OCI-LY7 (cell line): ENCODE measurements around the gene SUFU. TPM values are rescaled to one million over a fixed set of nuclear protein-coding genes. Genes with fewer than 3 reads are reported as not detected.

Experiments used
- BruUV-seq: library from RNA; stranded (reverse); fragments of 400-500 nt; replicated peaks from 2 replicates; lab custom pipeline; 2021; lab: Mats Ljungman, UMichigan
- CTCF ChIA-PET: fragments of 300-600 bp; sonication (Branson Sonifier 250); formaldehyde crosslinking; loops from one replicate; lab custom pipeline; 2022; ENCODE audit warnings: antibody characterized with exemption; ENCODE audit not compliant: unreplicated experiment; lab: Charles Lee
- POLR2A ChIA-PET: fragments of 300-600 bp; sonication (Branson Sonifier 250); formaldehyde crosslinking; loops from one replicate; lab custom pipeline; 2022; ENCODE audit warnings: antibody characterized with exemption; lab: Charles Lee
- DNase-seq: peaks from one replicate; pipeline ENCODE4 v3.0.0-alpha.2; 2015; ENCODE audit warnings: low spot score
- H2AFZ ChIP-seq: fragments of 200-600 bp; sonication (generic), shearing (Covaris generic); 2 replicates; pipeline ENCODE4 v1.6.1; 2014; ENCODE audit warnings: mild to moderate bottlenecking, antibody characterized with exemption, low read length, moderate library complexity
- H3K27ac ChIP-seq: fragments of 200-600 bp; sonication (generic); 2 replicates; pipeline ENCODE4 v1.5.1; 2014; ENCODE audit warnings: mixed run types, low read depth, mild to moderate bottlenecking, moderate library complexity, low read length, inconsistent platforms; ENCODE audit not compliant: poor library complexity, severe bottlenecking
- H3K36me3 ChIP-seq: fragments of 200-600 bp; sonication (generic); 2 replicates; pipeline ENCODE4 v1.6.1; 2014; ENCODE audit warnings: mild to moderate bottlenecking, antibody characterized with exemption, low read length, moderate library complexity, mixed read lengths; ENCODE audit not compliant: insufficient read depth
- H3K4me1 ChIP-seq: fragments of 200-600 bp; sonication (generic); 2 replicates; pipeline ENCODE4 v1.5.1; 2014; ENCODE audit warnings: mild to moderate bottlenecking, low read length; ENCODE audit not compliant: insufficient read depth, poor library complexity, severe bottlenecking
- H3K4me2 ChIP-seq: fragments of 200-600 bp; sonication (generic); 2 replicates; pipeline ENCODE4 v1.6.1; 2014; ENCODE audit warnings: mild to moderate bottlenecking, low read length
- H3K4me3 ChIP-seq: fragments of 200-600 bp; sonication (generic); 2 replicates; pipeline ENCODE4 v1.5.1; 2014; ENCODE audit warnings: mild to moderate bottlenecking, low read depth, low read length; ENCODE audit not compliant: poor library complexity, severe bottlenecking
- H3K79me2 ChIP-seq: fragments of 200-600 bp; sonication (generic); 2 replicates; pipeline ENCODE4 v1.6.1; 2016; ENCODE audit warnings: low read depth, mild to moderate bottlenecking, low read length, moderate library complexity, mixed read lengths; ENCODE audit not compliant: insufficient read depth
- H3K9me2 ChIP-seq: fragments of 200-600 bp; sonication (generic); 2 replicates; pipeline ENCODE4 v1.6.1; 2016; ENCODE audit warnings: mild to moderate bottlenecking, low read length, mixed read lengths; ENCODE audit not compliant: insufficient read depth
- H3K9me3 ChIP-seq: fragments of 200-600 bp; sonication (generic); 2 replicates; pipeline ENCODE4 v1.6.1; 2014; ENCODE audit warnings: mild to moderate bottlenecking, mixed run types, low read length, mixed read lengths
- H4K20me1 ChIP-seq: fragments of 200-600 bp; sonication (generic); 2 replicates; pipeline ENCODE4 v1.6.1; 2014; ENCODE audit warnings: mild to moderate bottlenecking, antibody characterized with exemption, low read length, moderate library complexity, mixed read lengths; ENCODE audit not compliant: insufficient read depth
- CTCF ChIP-seq: fragments of 200-600 bp; sonication (generic); conservative IDR thresholded peaks from 2 replicates; pipeline ENCODE4 v1.5.1; 2014; ENCODE audit warnings: mild to moderate bottlenecking, antibody characterized with exemption, low read length, moderate library complexity, mixed read lengths
- EZH2phosphoT487 ChIP-seq: fragments of 200-600 bp; sonication (generic); IDR thresholded peaks from 2 replicates; pipeline ENCODE4 v1.6.1; 2018; ENCODE audit warnings: low read depth, borderline replicate concordance, mild to moderate bottlenecking, mixed run types, antibody characterized with exemption, low read length, moderate library complexity, mixed read lengths
- intact Hi-C: fragments of 100-400 bp; cut with micrococcal nuclease; formaldehyde crosslinking; loops from one replicate; pipeline ENCODE4 v1.10.0; 2022; ENCODE audit not compliant: unreplicated experiment
- total RNA-seq, 2 experiments: library from RNA; depleted of rRNA in 1 of 2; stranded (reverse); fragments of >200 nt in 1 of 2; shearing (Covaris generic) in 1 of 2; gene quantifications; 2 replicates each; pipeline ENCODE4 v1.2.3, GENCODE V29; 2014 to 2022

The SUFU gene
- total RNA-seq, 2 experiments from 2014 or later: 4.9 to 10.0 TPM

GRCh38 chr10:102647443-102648268 lies 143.9 kb downstream of the SUFU start:
- intact Hi-C loops: loop anchor here (1.0 to 10.0 kb wide), 7 partner anchors 14 to 953 kb away; partner anchors contain the start of genes ACTR1A, C10orf95, FBXW4 and NT5C2
- Histone ChIP-seq H3K79me2 (peaks cover 82% of the 10 kb centered on the region), H3K27ac (peak overlapping the region; percentile 95), H3K36me3 (peaks cover 42% of the 10 kb centered on the region; the same call in 1 of the 2 replicates), H4K20me1 (no peaks in the 10 kb centered on the region), H2AFZ (no peak overlapping the region), H3K4me2 (peak overlapping the region; percentile 82), H3K9me2 (no peaks in the 10 kb centered on the region), H3K4me1 (peaks cover 61% of the 10 kb centered on the region), H3K4me3 (peak overlapping the region; percentile 84), H3K9me3 (no peaks in the 10 kb centered on the region)
- POLR2A ChIA-PET: interaction anchor here (0.6 to 2.7 kb wide), 2 partner anchors 13 to 35 kb away, joined by 4 to 17 read pairs; no protein-coding TSS in a partner anchor
- CTCF ChIA-PET: no interaction called here
- no TSS peak for BruUV-seq
- peak; percentile 93 for DNase-seq
- TF ChIP-seq EZH2phosphoT487: no peak
- TF ChIP-seq CTCF: no peak

GRCh38 chr10:102648269-102648888 lies 144.6 kb downstream of the SUFU start:
- Histone ChIP-seq H3K4me3 (peak overlapping the region; percentile 84), H3K79me2 (peaks cover 85% of the 10 kb centered on the region), H2AFZ (no peak overlapping the region), H3K36me3 (peaks cover 49% of the 10 kb centered on the region), H3K4me2 (peak overlapping the region; percentile 82), H3K27ac (peak overlapping the region; percentile 95), H4K20me1 (0 out of 2 replicates have a peak, but pooled peaks cover 3% of the 10 kb centered on the region), H3K9me3 (no peaks in the 10 kb centered on the region), H3K9me2 (no peaks in the 10 kb centered on the region), H3K4me1 (peaks cover 68% of the 10 kb centered on the region)
- TF ChIP-seq EZH2phosphoT487 (no peak), CTCF (no peak)
- POLR2A ChIA-PET: interaction anchor here (0.6 to 2.7 kb wide), 2 partner anchors 12 to 35 kb away, joined by 4 to 17 read pairs; no protein-coding TSS in a partner anchor
- peak; percentile 39 for DNase-seq
- intact Hi-C loops: loop anchor here (5.0 to 10.0 kb wide), 4 partner anchors 196 to 954 kb away; partner anchors contain the start of genes C10orf95, FBXW4, NT5C2 and PPRC1
- CTCF ChIA-PET: no interaction called here
- BruUV-seq: no TSS peak
